HEK293T (cell line): Measurements from ENCODE around the gene CGREF1.

ENCODE experiments used
- BHLHE40 ChIP-seq: fragments of 450-650 bp; IDR thresholded peaks from 2 replicates; pipeline ENCODE4 v1.6.1; 2016; ENCODE audit warnings: mild to moderate bottlenecking, moderate library complexity, borderline replicate concordance
- ELF4 ChIP-seq: fragments of 450-650 bp; IDR thresholded peaks from 2 replicates; pipeline ENCODE4 v1.6.1; 2017; ENCODE audit warnings: antibody characterized with exemption
- SP1 ChIP-seq: fragments of 450-650 bp; IDR thresholded peaks from 2 replicates; pipeline ENCODE4 v1.6.1; 2017
- SUZ12 ChIP-seq: fragments of 450-650 bp; IDR thresholded peaks from 2 replicates; pipeline ENCODE4 v1.6.1; 2016; ENCODE audit warnings: mild to moderate bottlenecking

DNA sequence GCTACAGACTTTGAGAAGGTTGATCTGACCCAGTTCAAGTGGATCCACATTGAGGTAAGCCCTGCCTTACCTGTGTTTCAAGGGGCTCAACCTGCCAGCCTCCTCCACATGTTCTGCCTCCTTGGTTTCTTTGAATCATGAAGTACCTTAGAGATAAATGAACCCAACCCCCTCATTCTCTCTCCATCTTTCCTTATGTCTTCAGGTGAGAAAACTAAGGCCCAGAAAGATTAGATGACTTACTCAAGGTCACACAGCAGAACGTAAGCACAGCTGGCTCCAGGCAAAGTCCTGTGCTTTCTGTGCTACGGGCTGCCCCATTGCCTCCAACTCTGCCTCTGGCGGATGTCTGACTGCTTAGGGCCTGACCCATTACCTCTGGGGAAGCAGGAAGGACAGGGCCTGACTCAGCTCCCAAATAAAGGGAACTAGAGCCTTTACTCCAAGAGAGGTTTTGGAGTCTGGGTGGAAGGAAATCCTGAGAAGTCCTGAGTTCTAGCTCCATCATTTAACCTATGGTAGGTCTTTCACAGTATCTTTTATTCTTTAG, 22.1 kb downstream of the CGREF1 start:
- TF ChIP-seq ELF4: no peak
- TF ChIP-seq SUZ12: no peak
- no peak for TF ChIP-seq SP1
- no peak for TF ChIP-seq BHLHE40
